HG03159 (cell line): ENCODE measurements around the gene TFEB.

Experiments
- ATAC-seq: cut with Tn5 transposase; IDR thresholded peaks from one replicate; pipeline ENCODE4 v1.9.1; 2021; ENCODE audit warnings: mild to moderate bottlenecking, moderate library complexity; ENCODE audit not compliant: unreplicated experiment

The TFEB gene

DNA sequence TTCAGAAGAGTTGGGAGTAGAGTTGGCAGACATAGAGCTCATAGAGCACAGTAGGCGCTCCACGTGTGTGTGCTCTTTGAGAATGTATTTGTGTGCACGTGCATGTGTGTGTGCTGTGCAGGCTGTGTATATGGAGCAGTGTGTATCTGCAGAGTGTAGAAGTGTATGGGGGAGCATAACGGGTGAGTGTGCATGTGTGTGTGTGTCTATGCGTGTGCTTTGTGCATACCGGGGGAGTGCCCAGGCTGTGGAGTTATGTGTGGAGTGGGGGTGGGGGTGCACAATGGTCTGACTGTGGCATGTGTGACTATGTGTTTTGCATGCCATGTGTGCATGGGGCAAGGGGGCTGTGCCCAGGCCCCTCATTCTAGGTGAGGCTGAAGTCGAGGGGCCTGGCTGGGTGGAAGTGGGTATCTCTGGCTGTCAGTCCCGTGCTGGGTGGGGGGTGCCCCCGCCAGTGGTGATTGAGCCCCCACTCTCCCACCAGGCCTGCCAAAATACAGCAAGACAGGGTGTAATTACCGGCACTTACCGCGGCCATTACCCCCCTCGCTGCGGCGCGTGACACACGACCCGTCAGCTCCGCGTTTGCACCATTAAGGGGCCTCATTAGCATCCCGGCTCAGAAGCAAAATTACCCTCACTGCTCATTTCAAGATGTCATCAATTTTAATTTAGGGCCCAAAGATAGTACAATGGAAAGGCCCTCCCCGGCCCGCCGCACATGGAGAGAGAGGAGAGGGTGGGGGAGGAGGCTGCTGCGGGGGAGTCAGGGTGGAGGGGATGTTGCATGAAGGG, 58.1 kb downstream of the TFEB start:
- no peak for ATAC-seq

DNA sequence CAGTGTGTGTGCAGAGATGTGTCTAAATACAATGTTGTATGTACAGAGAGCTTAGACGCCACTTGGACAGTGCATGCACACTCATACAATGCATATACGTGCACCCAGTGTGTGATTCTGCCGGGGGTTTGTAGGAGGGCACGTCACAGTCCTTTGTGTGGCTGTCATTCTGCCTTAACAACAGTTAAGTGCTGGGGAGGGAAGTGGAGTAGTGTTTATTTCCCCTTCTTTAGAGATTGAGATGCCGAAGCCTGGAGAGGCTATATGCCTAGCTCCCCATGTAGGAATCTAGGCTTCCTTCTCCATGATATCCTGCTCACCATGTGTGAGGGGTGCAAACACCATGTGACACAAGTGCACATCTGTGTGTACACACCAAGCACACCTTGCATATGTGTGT, 59.0 kb downstream of the TFEB start:
- no peak for ATAC-seq

GRCh38 chr6:41675992-41676391, 59.4 kb downstream of the TFEB start:
- no peak for ATAC-seq

GRCh38 chr6:41675176-41675775, 60.1 kb downstream of the TFEB start:
- no peak for ATAC-seq

DNA sequence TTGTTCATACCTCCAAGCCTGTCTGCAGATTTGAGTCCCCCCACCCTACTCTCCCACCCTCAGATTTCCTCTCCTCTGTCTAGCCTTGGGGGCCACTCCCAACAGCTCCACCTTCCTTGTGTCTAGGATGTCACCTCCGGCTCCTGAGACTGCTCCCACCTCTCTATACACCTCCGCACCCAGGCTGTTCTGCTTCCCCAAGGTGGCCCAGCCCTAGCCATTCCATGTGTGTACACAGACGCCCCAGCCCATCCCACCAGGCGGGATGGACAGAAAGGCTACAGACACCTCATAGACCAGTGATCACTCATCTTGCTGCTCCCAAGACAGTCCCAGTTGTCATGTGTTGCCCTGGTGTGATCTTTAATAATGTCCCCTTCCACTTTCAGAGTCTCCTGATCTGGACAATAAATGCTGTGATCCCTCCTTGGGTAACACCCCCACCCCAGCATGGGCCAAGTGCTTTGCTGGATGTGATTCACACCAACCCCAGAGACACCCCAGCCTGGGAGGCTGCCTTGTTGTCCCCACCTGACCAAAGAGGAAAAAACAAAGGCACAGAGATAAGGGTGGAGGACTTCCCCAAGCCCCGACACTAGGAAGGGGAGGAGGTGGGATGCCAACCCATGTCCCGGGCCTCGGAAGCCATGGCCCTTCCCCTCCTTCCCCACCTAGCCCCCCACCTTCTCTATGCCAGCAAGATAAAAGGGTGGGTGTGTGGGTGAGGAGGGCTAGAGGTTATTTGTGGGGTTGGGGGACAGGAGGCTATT, 61.0 kb downstream of the TFEB start:
- ATAC-seq, result no peak

- ATAC-seq, result no peak
Observed at GRCh38 chr6:41673704-41674000, 61.8 kb downstream of the TFEB start.

- no peak for ATAC-seq
Observed at GRCh38 chr6:41672816-41673703, 62.3 kb downstream of the TFEB start.

GRCh38 chr6:41672016-41672415, 63.4 kb downstream of the TFEB start:
- no peak for ATAC-seq

- ATAC-seq, result no peak
Observed at GRCh38 chr6:41671376-41671775, 64.0 kb downstream of the TFEB start.

GRCh38 chr6:41670703-41671360, 64.6 kb downstream of the TFEB start:
- ATAC-seq, result no peak

- ATAC-seq, result no peak
Observed at GRCh38 chr6:41668968-41669367, 66.4 kb downstream of the TFEB start.

DNA sequence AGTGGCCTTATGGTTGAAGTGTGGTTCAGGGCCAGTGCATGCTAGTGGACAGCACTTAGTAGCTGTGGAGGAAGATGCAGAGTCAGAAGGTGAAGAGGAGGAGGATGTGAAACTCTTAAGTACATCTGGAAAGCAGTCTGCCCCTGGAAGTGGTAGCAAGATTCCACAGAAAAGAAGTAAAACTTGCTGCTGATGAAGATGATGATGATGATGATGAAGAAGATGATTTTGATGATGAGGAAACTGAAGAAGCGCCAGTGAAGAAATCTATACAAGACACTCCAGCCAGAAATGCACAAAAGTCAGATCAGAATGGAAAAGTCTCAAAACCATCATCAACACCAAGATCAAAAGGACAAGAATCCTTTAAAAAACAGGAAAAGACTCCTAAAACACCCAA, 68.2 kb downstream of the TFEB start:
- ATAC-seq, result no peak

GRCh38 chr6:41664271-41664670, 71.1 kb downstream of the TFEB start:
- ATAC-seq, result no peak

DNA sequence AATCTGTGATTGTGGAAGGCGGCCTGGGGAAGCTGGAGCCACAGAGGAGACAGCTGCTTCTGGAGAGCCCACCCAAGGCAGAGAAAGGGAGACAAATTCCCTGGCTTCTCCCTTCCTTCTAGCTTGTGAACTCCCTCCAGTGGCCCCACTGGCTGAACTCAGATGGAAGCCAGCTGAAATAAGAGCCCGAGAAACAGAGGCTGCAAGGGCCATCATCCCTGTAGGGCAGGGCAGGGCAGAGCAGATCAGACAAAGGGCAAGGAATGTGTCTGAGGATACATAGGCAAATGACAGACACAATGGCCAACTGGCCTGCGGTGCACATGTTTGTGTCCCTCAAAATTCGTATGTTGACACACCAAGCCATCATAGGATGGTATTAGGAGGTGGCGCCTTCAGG, 71.8 kb downstream of the TFEB start:
- ATAC-seq, result no peak

DNA sequence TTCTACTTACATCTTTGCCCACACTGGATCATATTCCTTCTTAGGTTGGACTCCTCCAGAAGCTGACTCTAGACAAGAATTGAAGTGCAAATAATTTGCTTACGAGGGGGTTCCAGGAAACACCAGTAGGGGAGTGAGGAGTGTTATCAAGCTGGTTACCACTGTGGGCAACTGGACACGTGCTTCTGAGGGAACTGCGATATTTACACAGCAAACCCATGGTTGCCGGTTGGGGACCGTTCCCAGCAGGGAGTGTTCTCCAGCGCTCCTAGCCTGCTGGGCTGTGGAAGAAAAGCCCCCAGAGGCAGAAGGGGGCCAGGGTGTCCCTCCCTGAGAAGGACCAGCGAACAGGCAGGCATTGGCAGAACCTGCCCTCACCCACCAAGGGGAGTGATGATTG, 75.5 kb downstream of the TFEB start:
- no peak for ATAC-seq

- no peak for ATAC-seq
Observed at GRCh38 chr6:41658636-41659035, 76.8 kb downstream of the TFEB start.

DNA sequence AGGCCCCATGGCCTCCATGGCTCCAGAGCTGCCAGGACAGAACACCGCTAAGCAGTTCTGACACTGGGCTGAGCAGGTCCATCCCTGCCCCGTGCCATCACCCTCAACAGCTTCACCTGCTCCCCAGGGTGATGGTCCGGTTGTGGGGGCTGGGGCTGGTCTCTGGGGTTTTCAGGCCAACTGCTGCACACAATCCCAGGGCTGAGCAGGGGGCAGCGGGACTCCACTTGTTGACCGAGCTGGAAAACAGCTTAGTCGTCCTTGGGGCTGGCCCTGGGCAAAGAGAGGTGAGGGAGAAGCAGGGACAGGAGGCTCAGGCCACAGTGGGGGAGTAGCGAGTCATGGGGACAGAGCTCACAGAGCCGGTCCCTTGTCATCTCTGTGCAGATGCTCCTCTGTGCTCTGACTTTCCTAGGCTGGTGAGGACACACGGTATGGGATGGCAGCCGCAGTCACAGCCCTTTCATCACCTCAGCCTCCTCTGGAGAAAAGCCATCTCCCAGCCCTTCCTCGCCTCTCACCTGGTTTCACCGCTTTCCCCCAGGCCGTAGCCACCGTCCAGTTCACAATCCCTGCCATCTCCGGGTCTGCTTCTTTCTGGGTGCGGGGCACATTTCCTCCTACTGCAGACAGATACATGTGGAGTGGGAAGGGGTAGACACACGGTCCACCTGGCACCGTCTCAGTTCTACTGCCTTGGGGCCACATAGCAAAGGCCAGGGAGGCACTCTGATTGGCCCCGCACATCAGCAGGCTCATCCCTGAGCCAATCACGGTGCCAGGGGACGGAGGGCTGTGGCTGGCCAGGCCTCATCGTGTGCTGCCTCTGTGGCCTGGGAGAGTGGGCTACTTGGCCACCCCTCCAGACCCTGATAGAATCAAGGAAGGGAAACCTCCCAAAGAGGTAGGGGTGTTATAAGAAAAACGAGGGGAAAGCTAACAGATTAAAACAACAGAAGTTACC, 78.0 kb downstream of the TFEB start:
- no peak for ATAC-seq

DNA sequence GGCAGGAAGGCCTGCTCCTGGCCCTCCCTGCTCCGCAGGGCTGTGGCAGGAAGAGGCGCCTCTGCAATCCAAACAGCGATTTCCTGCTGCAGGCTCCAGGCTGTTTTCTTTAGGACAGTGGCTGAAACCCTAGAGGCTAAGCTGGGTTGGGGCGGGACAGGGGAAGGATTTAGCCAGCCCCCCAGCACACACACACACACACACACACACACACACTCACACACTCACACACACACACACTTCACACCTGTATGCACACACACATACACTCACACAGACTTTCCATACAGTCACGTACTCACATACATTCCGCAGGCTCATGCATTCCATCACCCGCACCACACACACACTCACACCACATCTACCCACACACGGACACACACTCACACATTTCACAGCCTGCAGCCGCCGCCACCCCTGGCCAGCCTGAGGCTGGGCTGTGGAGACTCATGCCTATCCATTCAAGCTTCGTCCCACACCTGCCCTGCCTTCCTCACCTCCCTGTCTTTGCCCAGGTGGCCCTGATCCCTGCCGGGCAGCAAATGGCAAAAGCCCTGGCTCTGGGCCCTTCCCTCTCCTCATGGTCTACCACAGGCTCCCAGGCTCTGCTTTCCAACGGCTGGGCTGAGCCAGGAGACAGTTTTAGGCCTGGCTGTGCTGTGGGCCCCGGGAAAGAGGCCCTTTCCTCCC, 79.3 kb downstream of the TFEB start:
- no peak for ATAC-seq

GRCh38 chr6:41655646-41656001, 79.8 kb downstream of the TFEB start:
- ATAC-seq, result no peak
